ENCODE results near the gene RNU6-9. TPM values are rescaled to one million over a fixed set of nuclear protein-coding genes. Genes with fewer than 3 reads are reported as not detected.
A peak's percentile ranks its signal among the peaks of the same experiment; 100 is the strongest.

Gene RNU6-9
- total RNA-seq, 1 donor from 2014 or later, result not detected

GRCh38 chr19:867301-867793, 25.9 kb upstream of the RNU6-9 start:
- H3K36me3 ChIP-seq, result peaks cover 8% of the 10 kb centered on the region
- H3K27me3 ChIP-seq, result no peaks in the 10 kb centered on the region
- DNase-seq, result no peak
- H3K4me3 ChIP-seq, result no peak overlapping the region
- no peak overlapping the region for H3K27ac ChIP-seq
- TF ChIP-seq CTCF (IDR thresholded peaks at IDR 0.05), result no peak
- peaks cover 17% of the 10 kb centered on the region for H3K4me1 ChIP-seq
- intact Hi-C loops (cut with DNase I), result no loop called here
- H3K9me3 ChIP-seq, result no peaks in the 10 kb centered on the region
- ATAC-seq, result no peak

- Histone ChIP-seq H3K36me3 (peaks cover 8% of the 10 kb centered on the region), H3K4me1 (peaks cover 19% of the 10 kb centered on the region), H3K27ac (no peak overlapping the region), H3K27me3 (no peaks in the 10 kb centered on the region), H3K4me3 (no peak overlapping the region), H3K9me3 (no peaks in the 10 kb centered on the region)
- DNase-seq (no peak), ATAC-seq (no peak)
- intact Hi-C loops (cut with DNase I), result no loop called here
- TF ChIP-seq CTCF (IDR thresholded peaks at IDR 0.05), result no peak
Measured at GRCh38 chr19:867855-868457, 25.3 kb upstream of the RNU6-9 start.

GRCh38 chr19:868458-869244, 24.6 kb upstream of the RNU6-9 start:
- Histone ChIP-seq H3K27me3 (no peaks in the 10 kb centered on the region), H3K4me1 (peaks cover 19% of the 10 kb centered on the region), H3K27ac (peak overlapping the region; percentile 58), H3K4me3 (no peak overlapping the region), H3K9me3 (no peaks in the 10 kb centered on the region), H3K36me3 (peaks cover 8% of the 10 kb centered on the region)
- TF ChIP-seq CTCF (IDR thresholded peaks at IDR 0.05), result no peak
- intact Hi-C loops (cut with DNase I), result no loop called here
- DNase-seq (no peak), ATAC-seq (no peak)

GRCh38 chr19:869245-870177, 23.8 kb upstream of the RNU6-9 start:
- peak; percentile 2 for ATAC-seq
- peaks cover 16% of the 10 kb centered on the region for H3K4me1 ChIP-seq
- DNase-seq, result no peak
- TF ChIP-seq CTCF (IDR thresholded peaks at IDR 0.05), result no peak
- H3K9me3 ChIP-seq, result no peaks in the 10 kb centered on the region
- peaks cover 12% of the 10 kb centered on the region for H3K36me3 ChIP-seq
- intact Hi-C loops (cut with DNase I), result no loop called here
- H3K27ac ChIP-seq, result peak overlapping the region; percentile 60
- no peaks in the 10 kb centered on the region for H3K27me3 ChIP-seq
- H3K4me3 ChIP-seq, result no peak overlapping the region

- Histone ChIP-seq H3K36me3 (peaks cover 16% of the 10 kb centered on the region), H3K4me3 (no peak overlapping the region), H3K27ac (peak overlapping the region; percentile 60), H3K27me3 (no peaks in the 10 kb centered on the region), H3K4me1 (peaks cover 16% of the 10 kb centered on the region), H3K9me3 (no peaks in the 10 kb centered on the region)
- no peak for ATAC-seq
- intact Hi-C loops (cut with DNase I), result no loop called here
- no peak for TF ChIP-seq CTCF (IDR thresholded peaks at IDR 0.05)
- no peak for DNase-seq
Measured at GRCh38 chr19:870314-870713, 23.0 kb upstream of the RNU6-9 start.
